ENCODE data around the gene RAVER2. TPM values are rescaled to one million over a fixed set of nuclear protein-coding genes. Genes with fewer than 3 reads are reported as not detected.

The RAVER2 gene
- total RNA-seq, 1 experiment from 2014 or later: 13.3 TPM

DNA sequence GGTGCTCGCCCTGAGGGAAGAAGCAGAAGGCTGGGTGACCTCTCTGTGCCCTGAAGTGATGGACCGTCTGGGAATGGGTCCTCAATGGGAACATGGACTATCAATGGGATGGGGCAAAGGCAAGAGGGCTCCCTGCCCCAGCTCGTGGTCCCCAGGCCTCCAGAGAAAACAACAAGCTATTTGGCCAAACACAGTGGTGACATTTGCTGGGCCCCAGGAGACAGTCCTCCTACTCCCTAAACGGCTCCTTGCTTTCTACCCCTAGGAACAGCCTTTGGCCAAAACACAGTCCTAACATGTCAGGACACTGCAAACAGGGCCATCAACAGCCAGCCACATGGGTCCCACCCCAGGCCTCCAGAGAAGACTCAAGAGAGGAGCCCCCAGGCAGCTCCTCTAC is 102.8 kb downstream of the RAVER2 start:
- Mint-ChIP-seq H3K27ac (no peak overlapping the region; a peak in 1 of 7 replicates), H3K4me1 (no peaks in the 10 kb centered on the region; a peak in 1 of 4 replicates), H3K9me3 (no peaks in the 10 kb centered on the region), H3K4me3 (no peak overlapping the region), H3K36me3 (ENCODE audit: insufficient read depth in 1 of 3, low read depth in 3 of 3) (peaks cover 10 to 18% (median 16%) of the 10 kb centered on the region in 3 experiments; a peak in 5 of 7 replicates), H3K27me3 (ENCODE audit: low read depth) (no peaks in the 10 kb centered on the region)
- Histone ChIP-seq H3K27me3 (ENCODE audit: insufficient read depth, low read length) (no peaks in the 10 kb centered on the region), H4K8ac (replicated peaks; ENCODE audit: insufficient read length, low read depth, low read length) (no peak overlapping the region), H4K91ac (ENCODE audit: insufficient read length, low read depth, low read length) (no peak overlapping the region), H4K5ac (ENCODE audit: insufficient read length, low read depth, low read length) (no peak overlapping the region), H2BK120ac (ENCODE audit: low read depth, low read length, poor library complexity, severe bottlenecking) (no peak overlapping the region), H3K56ac (ENCODE audit: insufficient read length, low read depth, low read length) (no peak overlapping the region), H3K23me2 (ENCODE audit: insufficient read length, low read depth, low read length, poor library complexity, severe bottlenecking) (no peaks in the 10 kb centered on the region), H3K4me1 (ENCODE audit: insufficient read depth, low read length) (no peaks in the 10 kb centered on the region), H3K18ac (ENCODE audit: insufficient read length, low read depth, low read length) (no peak overlapping the region), H2AFZ (ENCODE audit: low read length) (no peak overlapping the region), H2AK5ac (ENCODE audit: insufficient read length, low read length) (no peak overlapping the region), H2BK5ac (ENCODE audit: insufficient read length, low read length) (no peak overlapping the region), H3K9ac (ENCODE audit: extremely low read depth, insufficient read length, low read length) (no peak overlapping the region), H2BK20ac (ENCODE audit: low read depth, low read length, poor library complexity, severe bottlenecking) (no peak overlapping the region), H2BK15ac (ENCODE audit: low read depth, low read length) (no peak overlapping the region), H3K4ac (ENCODE audit: low read depth, low read length) (no peak overlapping the region), H3T11ph (ENCODE audit: low read length) (no peak overlapping the region), H2BK12ac (ENCODE audit: insufficient read length, low read depth, low read length) (no peak overlapping the region), H3K79me1 (ENCODE audit: insufficient read depth, low read depth, low read length, poor library complexity, severe bottlenecking) (no peaks in the 10 kb centered on the region), H3K27ac (ENCODE audit: insufficient read length, low read depth, low read length) (no peak overlapping the region), H4K20me1 (ENCODE audit: control insufficient read depth, insufficient read depth, insufficient read length) (no peaks in the 10 kb centered on the region), H3K4me2 (ENCODE audit: insufficient read depth, insufficient read length, low read length) (no peak overlapping the region), H3K79me2 (ENCODE audit: insufficient read depth, low read length) (no peaks in the 10 kb centered on the region), H3K14ac (ENCODE audit: insufficient read depth, low read length) (no peak overlapping the region), H3K9me3 (ENCODE audit: control insufficient read depth, low read depth, low read length) (no peaks in the 10 kb centered on the region), H3K23ac (ENCODE audit: insufficient read length, low read depth, low read length) (no peak overlapping the region)
- no peak for DNase-seq
- no peak for TF ChIP-seq CTCF (conservative IDR thresholded peaks at IDR 0.05)
- no CpG with 5 or more reads among the region's 4 CpGs for WGBS (ENCODE audit: extremely low coverage, insufficient read length, low lambda C conversion rate)

Data from H9 (cell line).